ENCODE data around the gene MOGAT3.

MOGAT3 gene

GRCh38 chr7:101186844-101187428, 13.9 kb downstream of the MOGAT3 start:
- H3K4me3 ChIP-seq: no peak overlapping the region
- no peak for DNase-seq (ENCODE audit: low spot score)
- no peak for TF ChIP-seq CTCF (IDR thresholded peaks at IDR 0.05)
- H3K27ac ChIP-seq: no peak overlapping the region

- Histone ChIP-seq H3K27ac (no peak overlapping the region), H3K4me3 (no peak overlapping the region)
- no peak for DNase-seq (ENCODE audit: low spot score)
- no peak for TF ChIP-seq CTCF (IDR thresholded peaks at IDR 0.05)
These were observed 14.6 kb downstream of the MOGAT3 start for GRCh38 chr7:101186194-101186593.

GRCh38 chr7:101185258-101185839, 15.5 kb downstream of the MOGAT3 start:
- TF ChIP-seq CTCF (IDR thresholded peaks at IDR 0.05): no peak

GRCh38 chr7:101180130-101180755, 20.6 kb downstream of the MOGAT3 start, which contains the start of gene NAT16:
Gene NAT16, minus strand, starts transcription at chr7:101180293. Its CDS starts 5,486 bp downstream, at chr7:101174807.
- Histone ChIP-seq H3K27ac (no peak within 1 kb of the TSS), H3K4me3 (peak within 1 kb of the TSS; percentile 22)
- no peak for TF ChIP-seq CTCF (IDR thresholded peaks at IDR 0.05)
- no peak for DNase-seq (ENCODE audit: low spot score)

More at GRCh38 chr7:101185258-101185839, 15.5 kb downstream of the MOGAT3 start:
- DNase-seq (ENCODE audit: low spot score): no peak
- Histone ChIP-seq H3K27ac (no peak overlapping the region), H3K4me3 (no peak overlapping the region)

- Histone ChIP-seq H3K4me3 (peak overlapping the region; percentile 22), H3K27ac (no peak overlapping the region)
- TF ChIP-seq CTCF (IDR thresholded peaks at IDR 0.05): no peak
- DNase-seq (ENCODE audit: low spot score): no peak
These were observed 21.1 kb downstream of the MOGAT3 start for GRCh38 chr7:101179713-101180112.

- no peak for DNase-seq (ENCODE audit: low spot score)
- Histone ChIP-seq H3K27ac (no peak overlapping the region), H3K4me3 (peak overlapping the region; percentile 1)
- no peak for TF ChIP-seq CTCF (IDR thresholded peaks at IDR 0.05)
These were observed 21.7 kb downstream of the MOGAT3 start for GRCh38 chr7:101179117-101179516.

- Histone ChIP-seq H3K27ac (no peak overlapping the region), H3K4me3 (no peak overlapping the region)
- no peak for TF ChIP-seq CTCF (IDR thresholded peaks at IDR 0.05)
- no peak for DNase-seq (ENCODE audit: low spot score)
These were observed 23.2 kb downstream of the MOGAT3 start for GRCh38 chr7:101177644-101178043.

Measured in coronary artery (tissue), 2 donors.